Left kidney (tissue), 2 donors: Measurements from ENCODE around the gene ABTB1. TPM values are rescaled to one million over a fixed set of nuclear protein-coding genes. Genes with fewer than 3 reads are reported as not detected.

Experiments used
- DNase-seq: peaks from one replicate; pipeline ENCODE4 v3.0.0-alpha.2; 2013
- polyA plus RNA-seq: library from polyadenylated mRNA; unstranded; fragments of 120-200 nt; gene quantifications from one replicate; pipeline ENCODE4 v1.2.1, GENCODE V29; 2013; ENCODE audit not compliant: insufficient read length

ABTB1 gene
- polyA plus RNA-seq, 1 donor = 17.9 TPM

- no peak for DNase-seq
Measured at GRCh38 chr3:127685708-127686511, 13.2 kb downstream of the ABTB1 start.

GRCh38 chr3:127686512-127686894, 13.8 kb downstream of the ABTB1 start:
- no peak for DNase-seq

- no peak for DNase-seq
Measured at GRCh38 chr3:127687228-127687737, 14.5 kb downstream of the ABTB1 start.

GRCh38 chr3:127688022-127688415, 15.3 kb downstream of the ABTB1 start:
- DNase-seq = no peak

- no peak for DNase-seq
Measured at GRCh38 chr3:127688416-127689265, 15.9 kb downstream of the ABTB1 start.

- DNase-seq = no peak
Measured at GRCh38 chr3:127689266-127689860, 16.6 kb downstream of the ABTB1 start.

GRCh38 chr3:127690106-127690505, 17.4 kb downstream of the ABTB1 start:
- DNase-seq = no peak

GRCh38 chr3:127690823-127691452, 18.2 kb downstream of the ABTB1 start:
- DNase-seq = no peak

- no peak for DNase-seq
Measured at GRCh38 chr3:127691489-127691888, 18.7 kb downstream of the ABTB1 start.

GRCh38 chr3:127691974-127692373, 19.2 kb downstream of the ABTB1 start:
- DNase-seq = no peak

- DNase-seq = no peak
Measured at GRCh38 chr3:127692501-127693335, 20.0 kb downstream of the ABTB1 start.

GRCh38 chr3:127693336-127693843, 20.6 kb downstream of the ABTB1 start:
- no peak for DNase-seq

- DNase-seq = no peak
Measured at GRCh38 chr3:127694467-127695215, 21.9 kb downstream of the ABTB1 start.

- no peak for DNase-seq
Measured at GRCh38 chr3:127697551-127698240, 24.9 kb downstream of the ABTB1 start.

- no peak for DNase-seq
Measured at GRCh38 chr3:127698286-127698685, 25.5 kb downstream of the ABTB1 start.

GRCh38 chr3:127698691-127699415, 26.1 kb downstream of the ABTB1 start:
- DNase-seq = no peak

- DNase-seq = no peak
Measured at GRCh38 chr3:127699416-127700300, 26.9 kb downstream of the ABTB1 start.

GRCh38 chr3:127700406-127700805, 27.7 kb downstream of the ABTB1 start:
- no peak for DNase-seq
